ENCODE measurements around the gene SETX.

The SETX gene

GRCh38 chr9:132346177-132346576, 8.6 kb downstream of the SETX start:
- no peaks in the 10 kb centered on the region for H3K27me3 ChIP-seq (replicated peaks in 2 of 5; ENCODE audit: control insufficient read depth in 4 of 5, insufficient read depth in 5 of 5, low read length in 4 of 5)
- no peak for DNase-seq
- no CpG with 5 or more reads among the region's 5 CpGs for WGBS (ENCODE audit: insufficient coverage)
- no peaks in the 10 kb centered on the region for H3K9me3 ChIP-seq (ENCODE audit: control extremely low read depth in 1 of 5, control insufficient read depth in 4 of 5, insufficient read depth in 2 of 5, low read depth in 1 of 5, low read length in 4 of 5)
- H3K4me1 ChIP-seq (ENCODE audit: control extremely low read depth in 1 of 4, control insufficient read depth in 4 of 4, insufficient read depth in 4 of 4, low read length in 3 of 4): peaks cover 8 to 15% (median 11%) of the 10 kb centered on the region in 4 experiments
- POLR2A ChIA-PET: no interaction called here
- peaks cover 28 to 80% (median 67%) of the 10 kb centered on the region in 4 experiments for H3K36me3 ChIP-seq (ENCODE audit: control insufficient read depth in 4 of 4, insufficient read depth in 4 of 4, low read length in 3 of 4)
- CTCF ChIA-PET: interaction anchor here (0.9 kb wide), 1 partner anchor 38 kb away, joined by 3 read pairs; no protein-coding TSS in a partner anchor
- peak overlapping the region in 1 of 2 experiments; percentile 34 for H3K27ac ChIP-seq (ENCODE audit: insufficient read depth in 1 of 2, low read depth in 1 of 2, low read length in 2 of 2, poor library complexity in 1 of 2, severe bottlenecking in 2 of 2)
- H3K4me3 ChIP-seq (ENCODE audit: control insufficient read depth in 1 of 7, extremely low read depth in 1 of 7, insufficient read depth in 4 of 7, low read depth in 2 of 7, low read length in 6 of 7): no peak overlapping the region

GRCh38 chr9:132341177-132341840, 13.5 kb downstream of the SETX start:
- no peaks in the 10 kb centered on the region for H3K4me1 ChIP-seq (ENCODE audit: control extremely low read depth in 1 of 4, control insufficient read depth in 4 of 4, insufficient read depth in 4 of 4, low read length in 3 of 4)
- H3K4me3 ChIP-seq (ENCODE audit: control insufficient read depth in 1 of 7, extremely low read depth in 1 of 7, insufficient read depth in 4 of 7, low read depth in 2 of 7, low read length in 6 of 7): no peak overlapping the region
- ChIA-PET CTCF (no interaction called here), POLR2A (interaction anchor here (1.0 kb wide), 1 partner anchor 9 kb away, joined by 4 read pairs; no protein-coding TSS in a partner anchor)
- no peaks in the 10 kb centered on the region for H3K9me3 ChIP-seq (ENCODE audit: control extremely low read depth in 1 of 5, control insufficient read depth in 4 of 5, insufficient read depth in 2 of 5, low read depth in 1 of 5, low read length in 4 of 5)
- no peak for DNase-seq
- peaks cover 41 to 91% (median 64%) of the 10 kb centered on the region in 4 experiments for H3K36me3 ChIP-seq (ENCODE audit: control insufficient read depth in 4 of 4, insufficient read depth in 4 of 4, low read length in 3 of 4)
- no peak overlapping the region for H3K27ac ChIP-seq (ENCODE audit: insufficient read depth in 1 of 2, low read depth in 1 of 2, low read length in 2 of 2, poor library complexity in 1 of 2, severe bottlenecking in 2 of 2)
- no peaks in the 10 kb centered on the region for H3K27me3 ChIP-seq (replicated peaks in 2 of 5; ENCODE audit: control insufficient read depth in 4 of 5, insufficient read depth in 5 of 5, low read length in 4 of 5)
- WGBS (ENCODE audit: insufficient coverage): 100% methylated on average over 7 of the region's 9 CpGs

GRCh38 chr9:132334364-132334763, 20.4 kb downstream of the SETX start:
- Histone ChIP-seq H3K4me1 (ENCODE audit: control extremely low read depth in 1 of 4, control insufficient read depth in 4 of 4, insufficient read depth in 4 of 4, low read length in 3 of 4) (no peaks in the 10 kb centered on the region), H3K27ac (ENCODE audit: insufficient read depth in 1 of 2, low read depth in 1 of 2, low read length in 2 of 2, poor library complexity in 1 of 2, severe bottlenecking in 2 of 2) (no peak overlapping the region), H3K4me3 (ENCODE audit: control insufficient read depth in 1 of 7, extremely low read depth in 1 of 7, insufficient read depth in 4 of 7, low read depth in 2 of 7, low read length in 6 of 7) (no peak overlapping the region), H3K36me3 (ENCODE audit: control insufficient read depth in 4 of 4, insufficient read depth in 4 of 4, low read length in 3 of 4) (peaks cover 34 to 88% (median 65%) of the 10 kb centered on the region in 4 experiments), H3K9me3 (ENCODE audit: control extremely low read depth in 1 of 5, control insufficient read depth in 4 of 5, insufficient read depth in 2 of 5, low read depth in 1 of 5, low read length in 4 of 5) (peaks cover 0 to 2% (median 0%) of the 10 kb centered on the region in 5 experiments), H3K27me3 (replicated peaks in 2 of 5; ENCODE audit: control insufficient read depth in 4 of 5, insufficient read depth in 5 of 5, low read length in 4 of 5) (no peaks in the 10 kb centered on the region)
- DNase-seq: no peak
- POLR2A ChIA-PET: no interaction called here
- CTCF ChIA-PET: no interaction called here
- 100% methylated on average over 3 of the region's 3 CpGs for whole genome bisulfite sequencing (ENCODE audit: insufficient coverage)

- peaks cover 39 to 91% (median 69%) of the 10 kb centered on the region in 4 experiments for H3K36me3 ChIP-seq (ENCODE audit: control insufficient read depth in 4 of 4, insufficient read depth in 4 of 4, low read length in 3 of 4)
- no peak overlapping the region for H3K27ac ChIP-seq (ENCODE audit: insufficient read depth in 1 of 2, low read depth in 1 of 2, low read length in 2 of 2, poor library complexity in 1 of 2, severe bottlenecking in 2 of 2)
- WGBS (ENCODE audit: insufficient coverage): no CpG with 5 or more reads among the region's 1 CpG
- DNase-seq: no peak
- CTCF ChIA-PET: no interaction called here
- H3K4me3 ChIP-seq (ENCODE audit: control insufficient read depth in 1 of 7, extremely low read depth in 1 of 7, insufficient read depth in 4 of 7, low read depth in 2 of 7, low read length in 6 of 7): no peak overlapping the region
- H3K4me1 ChIP-seq (ENCODE audit: control extremely low read depth in 1 of 4, control insufficient read depth in 4 of 4, insufficient read depth in 4 of 4, low read length in 3 of 4): no peaks in the 10 kb centered on the region
- H3K9me3 ChIP-seq (ENCODE audit: control extremely low read depth in 1 of 5, control insufficient read depth in 4 of 5, insufficient read depth in 2 of 5, low read depth in 1 of 5, low read length in 4 of 5): peaks cover 0 to 2% (median 0%) of the 10 kb centered on the region in 5 experiments
- H3K27me3 ChIP-seq (replicated peaks in 2 of 5; ENCODE audit: control insufficient read depth in 4 of 5, insufficient read depth in 5 of 5, low read length in 4 of 5): no peaks in the 10 kb centered on the region
- POLR2A ChIA-PET: no interaction called here
Measured at GRCh38 chr9:132333556-132333955, 21.2 kb downstream of the SETX start.

- Histone ChIP-seq H3K27ac (ENCODE audit: insufficient read depth in 1 of 2, low read depth in 1 of 2, low read length in 2 of 2, poor library complexity in 1 of 2, severe bottlenecking in 2 of 2) (no peak overlapping the region), H3K36me3 (ENCODE audit: control insufficient read depth in 4 of 4, insufficient read depth in 4 of 4, low read length in 3 of 4) (peaks cover 42 to 85% (median 58%) of the 10 kb centered on the region in 4 experiments), H3K27me3 (replicated peaks in 2 of 5; ENCODE audit: control insufficient read depth in 4 of 5, insufficient read depth in 5 of 5, low read length in 4 of 5) (no peaks in the 10 kb centered on the region), H3K9me3 (ENCODE audit: control extremely low read depth in 1 of 5, control insufficient read depth in 4 of 5, insufficient read depth in 2 of 5, low read depth in 1 of 5, low read length in 4 of 5) (peaks cover 0 to 2% (median 0%) of the 10 kb centered on the region in 5 experiments), H3K4me1 (ENCODE audit: control extremely low read depth in 1 of 4, control insufficient read depth in 4 of 4, insufficient read depth in 4 of 4, low read length in 3 of 4) (peaks cover 0 to 2% (median 0%) of the 10 kb centered on the region in 4 experiments), H3K4me3 (ENCODE audit: control insufficient read depth in 1 of 7, extremely low read depth in 1 of 7, insufficient read depth in 4 of 7, low read depth in 2 of 7, low read length in 6 of 7) (no peak overlapping the region)
- CTCF ChIA-PET: interaction anchor here (1.6 kb wide), 1 partner anchor 45 kb away, joined by 3 read pairs; no protein-coding TSS in a partner anchor
- WGBS (ENCODE audit: insufficient coverage): no CpG with 5 or more reads among the region's 4 CpGs
- no peak for DNase-seq
- POLR2A ChIA-PET: no interaction called here
Measured at GRCh38 chr9:132328580-132328979, 26.2 kb downstream of the SETX start.

GRCh38 chr9:132327537-132327936, 27.2 kb downstream of the SETX start:
- 98% methylated on average over 6 of the region's 6 CpGs for WGBS (ENCODE audit: insufficient coverage)
- Histone ChIP-seq H3K4me1 (ENCODE audit: control extremely low read depth in 1 of 4, control insufficient read depth in 4 of 4, insufficient read depth in 4 of 4, low read length in 3 of 4) (peaks cover 0 to 2% (median 0%) of the 10 kb centered on the region in 4 experiments), H3K9me3 (ENCODE audit: control extremely low read depth in 1 of 5, control insufficient read depth in 4 of 5, insufficient read depth in 2 of 5, low read depth in 1 of 5, low read length in 4 of 5) (peaks cover 0 to 2% (median 0%) of the 10 kb centered on the region in 5 experiments), H3K27me3 (replicated peaks in 2 of 5; ENCODE audit: control insufficient read depth in 4 of 5, insufficient read depth in 5 of 5, low read length in 4 of 5) (no peaks in the 10 kb centered on the region), H3K27ac (ENCODE audit: insufficient read depth in 1 of 2, low read depth in 1 of 2, low read length in 2 of 2, poor library complexity in 1 of 2, severe bottlenecking in 2 of 2) (no peak overlapping the region), H3K36me3 (ENCODE audit: control insufficient read depth in 4 of 4, insufficient read depth in 4 of 4, low read length in 3 of 4) (peaks cover 40 to 84% (median 59%) of the 10 kb centered on the region in 4 experiments), H3K4me3 (ENCODE audit: control insufficient read depth in 1 of 7, extremely low read depth in 1 of 7, insufficient read depth in 4 of 7, low read depth in 2 of 7, low read length in 6 of 7) (no peak overlapping the region)
- DNase-seq: no peak
- POLR2A ChIA-PET: interaction anchor here (1.2 kb wide), 1 partner anchor 43 kb away, joined by 3 read pairs; no protein-coding TSS in a partner anchor
- CTCF ChIA-PET: interaction anchor here (1.6 kb wide), 1 partner anchor 44 kb away, joined by 3 read pairs; no protein-coding TSS in a partner anchor

- Histone ChIP-seq H3K36me3 (ENCODE audit: control insufficient read depth in 4 of 4, insufficient read depth in 4 of 4, low read length in 3 of 4) (peaks cover 24 to 66% (median 45%) of the 10 kb centered on the region in 4 experiments), H3K27me3 (replicated peaks in 2 of 5; ENCODE audit: control insufficient read depth in 4 of 5, insufficient read depth in 5 of 5, low read length in 4 of 5) (no peaks in the 10 kb centered on the region), H3K4me3 (ENCODE audit: control insufficient read depth in 1 of 7, extremely low read depth in 1 of 7, insufficient read depth in 4 of 7, low read depth in 2 of 7, low read length in 6 of 7) (no peak overlapping the region), H3K4me1 (ENCODE audit: control extremely low read depth in 1 of 4, control insufficient read depth in 4 of 4, insufficient read depth in 4 of 4, low read length in 3 of 4) (peaks cover 0 to 2% (median 0%) of the 10 kb centered on the region in 4 experiments), H3K27ac (ENCODE audit: insufficient read depth in 1 of 2, low read depth in 1 of 2, low read length in 2 of 2, poor library complexity in 1 of 2, severe bottlenecking in 2 of 2) (no peak overlapping the region), H3K9me3 (ENCODE audit: control extremely low read depth in 1 of 5, control insufficient read depth in 4 of 5, insufficient read depth in 2 of 5, low read depth in 1 of 5, low read length in 4 of 5) (no peaks in the 10 kb centered on the region)
- WGBS (ENCODE audit: insufficient coverage): no CpG with 5 or more reads among the region's 1 CpG
- ChIA-PET CTCF (interaction anchor here (0.6 kb wide), 1 partner anchor 1031 kb away, joined by 3 read pairs; no protein-coding TSS in a partner anchor), POLR2A (no interaction called here)
- DNase-seq: no peak
Measured at GRCh38 chr9:132324425-132324824, 30.4 kb downstream of the SETX start.

Measured in common myeloid progenitor, CD34-positive (primary cell).